Upper lobe of left lung (tissue), 6 donors: ENCODE data around the gene TSC22D1. TPM values are rescaled to one million over a fixed set of nuclear protein-coding genes. Genes with fewer than 3 reads are reported as not detected.
A peak's percentile ranks its signal among the peaks of the same experiment; 100 is the strongest.

Experiments
- ATAC-seq, 2 donors: fragments of 200-7000 bp; cut with Tn5 transposase; one replicate each; pipeline ENCODE4 v1.9.1; 2022; ENCODE audit warnings: mild to moderate bottlenecking in 2 of 2, moderate library complexity in 2 of 2; ENCODE audit not compliant: low FRiP score in 2 of 2
- DNase-seq, 2 donors: peaks; one replicate each; pipeline ENCODE4 v3.0.0-alpha.2; 2019 to 2020
- H3K27ac ChIP-seq, 4 donors: fragments of 200-600 bp; sonication (generic); one replicate each; pipeline ENCODE4 v1.5.1; 2016 to 2019
- H3K27me3 ChIP-seq, 4 donors: fragments of 200-600 bp; sonication (generic); one replicate each; pipeline ENCODE4 v1.5.1; 2017 to 2019
- H3K36me3 ChIP-seq, 4 donors: fragments of 200-600 bp; sonication (generic); one replicate each; pipeline ENCODE4 v1.5.1; 2016 to 2019
- H3K4me1 ChIP-seq, 4 donors: fragments of 200-600 bp; sonication (generic); one replicate each; pipeline ENCODE4 v1.5.1; 2018 to 2019
- H3K4me3 ChIP-seq, 4 donors: fragments of 200-600 bp; sonication (generic); one replicate each; pipeline ENCODE4 v1.5.1; 2017 to 2019; ENCODE audit warnings: mild to moderate bottlenecking in 2 of 4, moderate library complexity in 1 of 4
- H3K9me3 ChIP-seq, 4 donors: fragments of 200-600 bp; sonication (generic); one replicate each; pipeline ENCODE4 v1.5.1; 2018 to 2019
- CTCF ChIP-seq, 6 experiments: fragments of 450-650 bp in 4 of 6; fragments of 200-600 bp in 2 of 6; sonication (generic) in 2 of 6; IDR thresholded peaks; one replicate each; pipeline ENCODE4 v1.5.1; 2016 to 2019; ENCODE audit warnings: antibody characterized with exemption in 6 of 6
- EP300 ChIP-seq, 4 donors: sonication (generic); formaldehyde crosslinking; IDR thresholded peaks; one replicate each; pipeline ENCODE4 v1.5.1; 2017; ENCODE audit warnings: antibody characterized with exemption in 4 of 4, control low read depth in 2 of 4
- POLR2A ChIP-seq, 4 donors: fragments of 450-650 bp; IDR thresholded peaks; one replicate each; pipeline ENCODE4 v1.5.1; 2016 to 2017; ENCODE audit warnings: antibody characterized with exemption in 4 of 4, mild to moderate bottlenecking in 2 of 4
- POLR2AphosphoS5 ChIP-seq, 2 donors: sonication (generic); formaldehyde crosslinking; IDR thresholded peaks; one replicate each; pipeline ENCODE4 v1.5.1; 2017; ENCODE audit warnings: antibody characterized with exemption in 2 of 2
- WGBS, 2 donors: methylation state at CpG; one replicate each; pipeline ENCODE4 v1.1.5; 2017 to 2018; 5-methylcytosine and 5-hydroxymethylcytosine counted together
- total RNA-seq, 6 donors: library from RNA; depleted of rRNA in 4 of 6; stranded (reverse); fragments of >200 nt in 4 of 6; gene quantifications; one replicate each; pipeline versions ENCODE4 v1.1.0 to v1.2.1, GENCODE V29; 2016 to 2021
- donor health status: DM: no; HTN: no; CAD: no; lungs with moderate emphysema.
- donor health status: DM: no; HTN: yes; CAD: no; lungs with severe emphysema.

Gene TSC22D1
- total RNA-seq, 6 donors from 2014 or later: 66.0 to 158 (median 115) TPM

GRCh38 chr13:44396701-44397580 lies 179.2 kb downstream of the TSC22D1 start:
- TF ChIP-seq POLR2AphosphoS5 (IDR thresholded peaks at IDR 0.05): no peak
- TF ChIP-seq CTCF (IDR thresholded peaks at IDR 0.05): no peak
- TF ChIP-seq EP300 (IDR thresholded peaks at IDR 0.05): no peak
- TF ChIP-seq POLR2A (IDR thresholded peaks at IDR 0.05): no peak
- ATAC-seq: peak in 1 of 2 donors; percentile 80
- H3K4me1 ChIP-seq: peaks cover 0 to 4% (median 0%) of the 10 kb centered on the region in 4 donors
- WGBS, 2 donors: 81 to 85% methylated on average over 24 to 26 of the region's 26 CpGs
- H3K27ac ChIP-seq: peak overlapping the region in 2 of 4 donors; percentile 17 to 33
- H3K36me3 ChIP-seq: no peaks in the 10 kb centered on the region
- H3K4me3 ChIP-seq: peak overlapping the region in 1 of 4 donors; percentile 4
- no peak for DNase-seq
- no peaks in the 10 kb centered on the region for H3K9me3 ChIP-seq
- no peaks in the 10 kb centered on the region for H3K27me3 ChIP-seq

- Histone ChIP-seq H3K4me3 (no peak overlapping the region), H3K27ac (no peak overlapping the region), H3K9me3 (no peaks in the 10 kb centered on the region), H3K36me3 (no peaks in the 10 kb centered on the region), H3K4me1 (peaks cover 0 to 4% (median 0%) of the 10 kb centered on the region in 4 donors), H3K27me3 (no peaks in the 10 kb centered on the region)
- WGBS, 2 donors: 89 to 94% methylated on average over 8 of the region's 8 CpGs
- DNase-seq: no peak
- TF ChIP-seq POLR2AphosphoS5 (IDR thresholded peaks at IDR 0.05) (no peak), EP300 (IDR thresholded peaks at IDR 0.05) (no peak), CTCF (IDR thresholded peaks at IDR 0.05) (no peak), POLR2A (IDR thresholded peaks at IDR 0.05) (no peak)
- ATAC-seq: peak in 1 of 2 donors; percentile 28
Observed at GRCh38 chr13:44395976-44396694, 180.0 kb downstream of the TSC22D1 start.

- DNase-seq (no peak), ATAC-seq (no peak)
- H3K27ac ChIP-seq: no peak overlapping the region
- TF ChIP-seq POLR2AphosphoS5 (IDR thresholded peaks at IDR 0.05): no peak
- H3K4me3 ChIP-seq: no peak overlapping the region
- peaks cover 0 to 4% (median 0%) of the 10 kb centered on the region in 4 donors for H3K4me1 ChIP-seq
- no peaks in the 10 kb centered on the region for H3K9me3 ChIP-seq
- H3K27me3 ChIP-seq: no peaks in the 10 kb centered on the region
- no peaks in the 10 kb centered on the region for H3K36me3 ChIP-seq
Observed at GRCh38 chr13:44394658-44395057, 181.5 kb downstream of the TSC22D1 start.

- DNase-seq (no peak), ATAC-seq (peak in 1 of 2 donors; percentile 50)
- Histone ChIP-seq H3K4me3 (no peak overlapping the region), H3K27me3 (no peaks in the 10 kb centered on the region), H3K27ac (no peak overlapping the region), H3K9me3 (no peaks in the 10 kb centered on the region), H3K4me1 (peaks cover 0 to 4% (median 0%) of the 10 kb centered on the region in 4 donors), H3K36me3 (no peaks in the 10 kb centered on the region)
- TF ChIP-seq EP300 (IDR thresholded peaks at IDR 0.05) (no peak), CTCF (IDR thresholded peaks at IDR 0.05) (no peak)
- WGBS, 2 donors: 26 to 52% methylated on average over 8 of the region's 8 CpGs
Observed at GRCh38 chr13:44393391-44393790, 182.7 kb downstream of the TSC22D1 start.

- no peak for DNase-seq
- H3K4me1 ChIP-seq: no peaks in the 10 kb centered on the region
- no peaks in the 10 kb centered on the region for H3K9me3 ChIP-seq
- no peak overlapping the region for H3K27ac ChIP-seq
- no peak overlapping the region for H3K4me3 ChIP-seq
- H3K27me3 ChIP-seq: no peaks in the 10 kb centered on the region
- ATAC-seq: no peak
- 88 to 93% methylated on average over 1 of the region's 1 CpG for WGBS, 2 donors
- TF ChIP-seq POLR2AphosphoS5 (IDR thresholded peaks at IDR 0.05): no peak
- H3K36me3 ChIP-seq: no peaks in the 10 kb centered on the region
Observed at GRCh38 chr13:44389876-44390275, 186.3 kb downstream of the TSC22D1 start.
